DMS53 (cell line): ENCODE data around the gene SERPINB2.

ENCODE experiments used
- DNase-seq: peaks from one replicate; lab custom pipeline; 2025; lab: John Stamatoyannopoulos, UW

SERPINB2 gene, protein sequence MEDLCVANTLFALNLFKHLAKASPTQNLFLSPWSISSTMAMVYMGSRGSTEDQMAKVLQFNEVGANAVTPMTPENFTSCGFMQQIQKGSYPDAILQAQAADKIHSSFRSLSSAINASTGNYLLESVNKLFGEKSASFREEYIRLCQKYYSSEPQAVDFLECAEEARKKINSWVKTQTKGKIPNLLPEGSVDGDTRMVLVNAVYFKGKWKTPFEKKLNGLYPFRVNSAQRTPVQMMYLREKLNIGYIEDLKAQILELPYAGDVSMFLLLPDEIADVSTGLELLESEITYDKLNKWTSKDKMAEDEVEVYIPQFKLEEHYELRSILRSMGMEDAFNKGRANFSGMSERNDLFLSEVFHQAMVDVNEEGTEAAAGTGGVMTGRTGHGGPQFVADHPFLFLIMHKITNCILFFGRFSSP

DNA sequence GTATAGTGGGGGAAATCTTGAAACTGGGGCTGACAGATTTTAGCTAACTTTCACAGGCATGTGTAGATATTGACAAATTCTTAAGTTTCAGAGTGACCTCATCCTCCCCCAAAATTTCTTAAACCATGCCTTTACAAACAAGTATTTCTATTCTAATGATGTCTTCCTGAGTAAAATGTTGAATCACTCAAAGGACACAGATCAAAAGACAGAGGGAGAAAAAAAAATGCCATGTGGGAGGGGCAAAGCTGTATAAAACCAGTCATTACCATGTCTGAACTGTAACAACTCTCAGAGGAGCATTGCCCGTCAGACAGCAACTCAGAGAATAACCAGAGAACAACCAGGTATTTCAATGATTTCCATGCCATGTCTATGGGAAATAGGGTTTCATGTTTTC, at the start of gene SERPINB2:
Gene SERPINB2, plus strand, starts transcription at position 282 of the 400 bp plus-strand sequence. CDS start 3,740 bp downstream, outside the sequence.
- DNase-seq = no peak

DNA sequence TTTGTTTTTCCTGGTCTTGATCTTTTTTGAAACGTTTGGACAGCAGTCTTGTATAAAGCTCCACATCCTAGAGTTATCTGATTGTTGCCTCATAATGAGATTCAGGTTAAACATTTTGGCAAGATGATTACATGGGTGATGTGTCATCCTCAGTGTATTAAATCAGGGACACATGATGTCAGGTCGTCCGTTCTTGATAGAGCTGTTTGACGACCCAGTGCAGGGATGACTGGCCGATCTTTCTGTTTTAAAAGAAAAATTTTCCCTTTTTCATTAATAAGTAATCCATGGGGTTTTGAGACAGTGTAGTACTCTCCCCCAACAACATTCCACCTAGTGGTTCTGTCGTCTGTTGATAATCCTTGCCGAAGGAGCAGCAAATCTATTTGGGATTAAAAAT, 44.5 kb upstream of the SERPINB2 start:
- DNase-seq = no peak

DNA sequence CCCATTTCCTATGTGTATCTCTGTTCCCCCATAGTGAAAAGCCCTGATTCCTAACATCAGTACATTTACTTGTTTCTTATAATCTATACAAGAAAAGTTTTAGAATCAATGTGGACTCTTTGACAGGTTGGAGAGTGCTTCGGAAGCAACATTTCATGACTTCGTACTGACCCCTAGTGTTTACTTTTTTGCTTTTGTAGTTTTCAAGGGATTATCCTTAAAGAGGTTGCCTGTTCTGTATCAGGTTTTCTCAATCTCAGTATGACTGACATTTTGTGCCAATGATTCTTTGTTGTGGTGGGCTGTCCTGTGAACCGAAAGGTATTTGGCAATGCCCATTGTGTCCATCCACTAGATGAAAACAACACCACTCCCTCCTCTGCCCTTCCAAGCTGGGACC, 43.3 kb upstream of the SERPINB2 start:
- DNase-seq = peak; percentile 80

DNA sequence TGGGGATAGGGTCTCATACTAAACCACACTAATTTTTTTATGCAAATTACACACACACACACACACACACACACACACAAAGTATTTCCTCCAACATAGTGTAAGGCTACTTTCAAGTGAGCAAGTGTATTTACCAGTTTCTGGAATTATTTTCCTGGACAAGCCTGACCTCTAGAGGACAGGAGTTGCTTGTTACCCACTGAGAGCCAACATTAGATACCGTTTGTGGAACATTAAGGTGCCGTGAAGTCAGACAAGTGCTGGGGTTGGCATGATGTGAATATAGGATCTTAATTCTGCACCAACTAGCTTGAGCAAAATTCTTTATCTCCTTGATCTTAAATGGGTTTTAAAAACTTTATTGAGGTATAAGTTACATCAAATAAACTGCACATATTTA, 39.3 kb upstream of the SERPINB2 start:
- peak; percentile 94 for DNase-seq

DNA sequence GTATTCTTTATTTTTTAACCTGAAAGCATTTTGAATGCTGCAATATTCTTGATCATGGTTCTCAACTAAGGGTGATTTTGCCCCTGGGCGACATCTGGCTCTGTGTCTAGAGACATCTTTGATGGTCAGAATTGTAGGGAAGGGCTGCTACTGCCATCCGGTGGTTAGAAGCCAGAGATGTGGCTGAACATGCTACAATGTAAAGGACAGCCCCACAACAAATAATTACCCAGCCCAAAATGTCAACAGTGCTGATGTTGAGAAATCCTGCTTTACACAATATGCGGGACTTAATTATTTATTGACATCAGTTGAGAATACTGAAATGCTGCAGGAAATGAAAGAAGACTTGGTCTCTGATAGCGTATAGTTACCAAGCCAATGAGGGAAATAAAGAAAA, 37.5 kb upstream of the SERPINB2 start:
- DNase-seq = peak; percentile 87

DNA sequence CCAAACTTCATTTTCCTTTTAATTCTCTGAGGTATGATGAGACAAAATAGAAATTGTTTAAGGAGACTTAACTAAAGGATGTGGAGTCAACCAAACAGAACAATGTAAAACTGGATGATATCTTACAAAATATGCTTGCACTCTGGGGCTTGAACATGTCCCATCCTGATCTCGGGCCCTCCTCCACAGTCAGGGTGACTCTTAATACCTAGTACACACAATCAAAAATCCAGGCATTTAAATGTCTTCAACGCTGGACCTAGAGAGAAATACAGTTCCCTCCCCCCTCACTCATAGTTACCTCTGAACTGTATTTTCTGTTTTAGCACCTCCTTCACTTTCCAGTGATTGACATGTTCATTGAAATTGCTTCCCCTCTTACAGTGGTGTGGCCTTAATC, 36.9 kb upstream of the SERPINB2 start:
- no peak for DNase-seq

DNA sequence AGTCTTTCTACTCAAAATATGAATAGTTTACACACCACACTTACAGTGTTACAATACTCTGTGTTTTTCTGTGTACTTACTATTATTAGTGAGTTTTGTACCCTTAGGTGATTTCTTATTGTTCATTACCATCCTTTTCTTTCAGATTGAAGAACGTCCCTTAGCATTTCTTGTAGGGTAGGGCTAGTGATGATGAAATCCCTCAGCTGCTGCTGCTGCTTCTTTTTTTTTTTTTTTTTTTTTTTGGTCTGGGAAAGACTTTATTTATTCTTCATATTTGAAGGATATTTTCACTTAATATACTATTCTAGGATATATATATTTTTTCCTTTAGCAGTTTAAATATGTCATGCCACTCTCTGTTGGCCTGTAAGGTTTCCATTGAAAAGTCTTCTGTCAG, 29.0 kb upstream of the SERPINB2 start:
- no peak for DNase-seq

DNA sequence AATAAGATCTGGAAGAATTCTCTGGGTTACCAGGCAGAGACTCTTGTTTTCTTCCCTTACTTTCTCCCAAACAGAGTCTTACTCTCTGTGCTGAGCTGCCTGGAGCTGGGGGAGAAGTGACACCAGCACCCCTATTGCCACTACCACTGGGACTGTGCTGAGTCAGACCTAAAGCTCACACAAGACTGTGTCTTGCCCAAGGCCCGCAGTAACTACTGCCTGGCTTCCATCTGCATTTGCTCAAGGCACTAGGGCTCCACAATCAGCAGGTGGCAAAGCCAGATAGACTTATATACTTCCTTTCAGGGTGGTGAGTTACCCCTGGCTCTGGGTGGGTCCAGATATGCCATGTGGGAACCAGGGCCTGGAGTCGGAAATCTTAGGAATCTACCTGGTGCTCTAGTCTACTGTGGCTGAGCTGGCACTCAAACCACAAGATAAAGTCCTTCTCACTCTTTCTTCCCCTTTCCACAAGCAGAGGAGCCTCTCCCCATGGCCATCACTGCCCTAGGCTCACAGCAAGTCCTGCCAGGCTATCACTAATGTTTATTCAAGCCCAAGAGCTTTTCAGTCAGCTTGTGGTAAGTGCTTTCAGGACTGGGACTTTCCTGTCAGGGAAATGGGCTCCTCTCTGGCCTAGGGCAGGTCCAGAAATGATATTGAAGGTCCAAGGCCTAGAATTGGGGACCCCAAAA, 27.6 kb upstream of the SERPINB2 start:
- DNase-seq = no peak

DNA sequence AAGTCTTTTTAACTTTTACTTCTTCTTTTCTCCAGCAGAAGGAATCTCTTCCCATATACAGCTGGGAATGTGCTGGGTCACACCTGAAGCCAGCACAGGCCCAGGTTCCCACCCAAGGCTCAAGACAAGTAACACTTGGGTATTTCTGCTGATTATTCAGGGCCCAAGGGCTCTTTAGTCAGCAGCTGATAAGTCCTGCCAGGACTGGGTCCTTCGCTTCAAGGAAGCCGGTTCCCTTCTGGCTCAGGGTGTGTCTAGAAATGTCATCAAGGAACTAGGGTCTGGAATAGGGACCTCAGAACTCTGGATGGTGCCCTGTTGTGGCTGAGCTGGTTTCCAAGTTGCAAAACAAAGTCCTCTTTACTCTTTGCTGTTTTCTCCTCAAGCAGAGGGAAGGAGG, 27.0 kb upstream of the SERPINB2 start:
- no peak for DNase-seq

DNA sequence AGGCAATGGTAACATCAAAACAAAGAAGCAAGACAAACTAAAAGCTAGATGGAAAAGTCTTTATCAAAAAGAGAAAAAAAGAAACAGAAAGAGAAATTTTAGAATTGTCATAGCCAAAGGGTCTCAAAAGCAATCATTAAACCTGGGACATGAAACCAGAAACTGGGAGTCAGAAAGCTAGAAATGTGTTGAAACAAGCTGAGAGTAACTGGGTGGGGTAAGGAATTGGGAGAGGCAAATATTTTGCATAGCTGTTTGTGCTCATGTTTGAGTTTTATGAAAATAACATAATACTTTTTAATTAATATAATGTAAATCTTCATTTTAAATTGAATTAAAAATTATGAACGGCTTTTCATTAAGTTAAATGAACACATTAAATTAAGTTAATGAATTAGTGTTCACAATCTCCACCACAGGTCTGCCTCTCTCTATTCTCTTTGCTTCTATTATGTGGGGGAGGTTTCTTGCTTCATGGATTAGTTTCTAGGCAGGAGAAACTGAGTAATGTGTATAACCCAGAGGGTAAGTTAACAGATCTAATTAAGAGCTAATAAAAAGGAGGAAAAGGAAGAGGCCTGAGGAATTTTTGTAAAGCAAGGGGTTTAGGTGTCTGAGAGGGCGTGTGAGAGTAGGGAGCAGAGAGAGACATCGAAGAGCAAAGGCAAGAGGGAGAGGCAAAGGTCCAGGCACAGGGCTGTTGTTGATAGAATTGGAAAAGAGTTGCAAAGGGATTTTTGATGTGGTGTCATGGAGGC, 20.0 kb upstream of the SERPINB2 start:
- no peak for DNase-seq

DNA sequence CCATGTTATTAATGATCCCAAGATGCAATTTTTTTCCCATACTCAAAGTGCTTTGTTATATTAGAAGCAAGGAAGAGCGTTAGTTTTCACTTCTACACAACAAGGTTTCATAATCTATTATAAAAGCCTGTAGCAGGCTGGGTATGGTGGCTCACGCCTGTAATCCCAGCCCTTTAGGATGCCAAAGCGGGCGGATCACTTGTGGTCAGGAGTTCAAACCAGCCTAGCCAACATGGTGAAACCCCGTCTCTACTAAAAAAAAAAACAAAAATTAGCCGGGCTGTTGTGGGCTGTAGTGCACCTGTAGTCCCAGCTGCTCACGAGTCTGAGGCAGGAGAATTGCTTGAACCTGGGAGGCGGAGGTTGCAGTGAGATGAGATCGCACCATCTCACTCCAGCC, 19.0 kb upstream of the SERPINB2 start:
- DNase-seq = no peak

DNA sequence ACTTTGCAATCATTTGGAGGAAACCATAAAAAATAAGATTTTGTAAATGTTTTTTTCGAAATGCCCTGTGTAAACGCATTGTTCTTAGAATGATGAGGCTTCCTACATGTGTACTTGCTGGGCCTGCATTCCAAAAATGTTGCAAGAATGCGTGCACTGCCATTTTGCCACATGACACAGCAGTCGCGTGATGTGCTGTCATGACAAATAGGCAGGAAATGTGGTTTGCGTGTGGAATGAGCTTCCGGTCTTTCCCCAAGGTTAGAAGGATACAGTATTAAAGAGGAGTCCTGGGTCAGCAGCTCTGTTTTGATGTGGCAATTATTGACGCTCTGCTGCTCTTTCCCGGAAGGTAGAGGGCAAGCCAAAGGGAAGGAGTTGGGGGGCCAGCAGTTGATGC, 18.1 kb upstream of the SERPINB2 start:
- no peak for DNase-seq

DNA sequence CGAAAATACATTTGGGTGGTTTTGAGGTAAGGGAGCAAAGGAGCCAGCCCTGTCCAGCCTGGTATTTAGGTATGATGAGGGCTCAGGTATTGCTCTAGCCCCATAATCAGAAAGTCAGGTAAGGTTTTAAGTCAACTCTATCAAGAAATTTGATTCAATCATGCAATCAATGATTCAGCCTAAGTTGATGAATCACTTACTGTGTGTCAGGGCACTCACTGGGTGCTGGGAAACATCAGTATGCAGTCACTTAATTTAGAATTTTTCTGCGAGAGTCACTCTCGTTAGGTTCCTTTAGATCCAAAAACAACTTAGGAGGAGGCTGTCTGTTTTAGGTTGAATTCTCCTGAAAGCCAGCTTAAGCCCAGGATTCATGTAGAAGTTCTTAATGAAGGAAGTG, 17.7 kb upstream of the SERPINB2 start:
- no peak for DNase-seq

DNA sequence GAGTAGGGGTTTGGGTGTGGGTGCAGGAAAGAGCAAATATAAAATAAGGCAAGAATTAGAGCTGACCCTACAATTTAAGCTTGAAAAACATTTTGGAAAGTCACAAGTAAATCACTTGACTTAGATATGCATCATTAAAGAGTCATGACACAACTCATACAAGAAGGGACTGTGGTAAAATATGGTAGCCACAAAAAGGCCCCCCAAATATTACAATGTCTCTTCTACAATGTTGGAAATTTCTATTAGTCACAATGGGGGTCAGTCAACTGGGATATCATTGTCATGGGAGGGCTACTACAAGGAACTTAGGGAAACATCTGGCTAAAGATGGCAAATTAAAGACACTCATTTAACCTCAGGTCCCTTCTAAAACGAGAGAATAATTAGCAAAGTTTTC, 15.7 kb upstream of the SERPINB2 start:
- no peak for DNase-seq

DNA sequence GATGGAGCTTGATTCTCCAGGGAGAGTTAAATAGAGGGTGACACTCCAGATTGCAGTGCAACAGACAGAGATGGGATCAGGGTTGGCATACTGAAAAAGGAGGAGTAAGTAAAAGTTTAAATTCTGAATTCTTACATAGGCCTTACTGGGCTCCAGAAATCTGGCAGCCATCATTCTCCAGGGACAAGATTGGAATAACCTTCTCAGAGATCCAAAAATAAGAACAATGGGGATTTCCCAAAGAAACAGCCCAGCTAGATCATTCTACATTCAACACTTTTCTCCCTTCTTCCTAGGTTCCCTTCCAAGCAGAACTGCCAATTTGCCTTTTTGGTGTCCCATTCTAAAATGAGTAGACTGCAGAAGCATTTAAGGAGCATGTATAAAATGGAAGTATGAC, 14.9 kb upstream of the SERPINB2 start:
- DNase-seq = no peak

DNA sequence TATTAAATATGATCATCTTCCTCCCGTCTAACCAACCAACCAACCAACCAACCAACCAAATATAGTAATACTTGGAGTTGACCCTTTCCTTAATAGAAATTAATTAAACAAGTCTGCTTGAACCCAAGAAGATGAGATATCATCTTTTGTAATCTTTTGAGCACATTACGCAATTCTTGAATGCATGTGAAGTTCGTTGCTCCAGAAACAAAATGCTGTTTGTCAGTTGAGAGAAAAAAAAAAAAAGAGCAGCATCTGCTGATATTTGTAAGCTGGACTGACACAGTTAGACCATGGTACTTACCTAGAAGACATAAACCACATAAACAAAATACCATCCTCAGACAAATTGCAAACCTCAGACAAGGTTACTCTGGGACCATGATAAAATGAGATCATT, 9.2 kb upstream of the SERPINB2 start:
- no peak for DNase-seq

DNA sequence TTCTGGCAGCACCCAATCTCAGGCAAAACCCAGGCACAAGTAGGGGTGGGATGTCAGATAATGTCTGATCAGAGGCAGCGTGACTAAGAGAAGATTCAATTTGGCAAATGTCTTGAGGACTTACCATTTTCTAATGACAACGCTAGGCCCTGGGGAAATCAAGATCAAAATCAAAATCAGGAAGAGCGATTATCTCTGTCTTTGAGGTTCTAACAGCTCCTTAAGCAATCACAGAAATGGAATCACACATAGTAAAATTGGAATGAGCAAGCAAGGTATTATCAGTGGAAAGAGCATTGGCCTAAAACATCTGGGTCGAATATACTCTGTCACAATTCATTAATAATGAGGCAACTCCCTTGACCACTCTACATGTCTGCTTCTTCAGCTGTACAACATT, 8.6 kb upstream of the SERPINB2 start:
- DNase-seq = no peak

DNA sequence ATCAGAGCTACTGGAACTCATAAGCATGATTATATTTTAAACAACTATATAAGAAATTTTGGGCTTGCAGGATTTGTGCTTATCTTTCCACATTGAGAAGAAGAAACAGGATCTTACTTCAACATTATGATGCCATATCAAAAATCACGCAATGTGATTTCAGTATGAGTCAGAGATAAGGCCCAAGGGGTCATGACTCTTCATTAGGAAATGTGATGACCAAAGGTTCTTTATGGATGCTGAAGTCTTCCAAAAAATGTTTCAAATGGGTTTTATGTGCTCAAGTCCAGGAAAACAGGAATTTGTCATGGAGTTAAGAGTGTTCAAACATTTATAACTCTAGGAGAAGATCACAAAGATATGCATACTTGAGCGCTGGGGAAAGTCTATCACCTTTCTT, 7.8 kb upstream of the SERPINB2 start:
- no peak for DNase-seq

DNA sequence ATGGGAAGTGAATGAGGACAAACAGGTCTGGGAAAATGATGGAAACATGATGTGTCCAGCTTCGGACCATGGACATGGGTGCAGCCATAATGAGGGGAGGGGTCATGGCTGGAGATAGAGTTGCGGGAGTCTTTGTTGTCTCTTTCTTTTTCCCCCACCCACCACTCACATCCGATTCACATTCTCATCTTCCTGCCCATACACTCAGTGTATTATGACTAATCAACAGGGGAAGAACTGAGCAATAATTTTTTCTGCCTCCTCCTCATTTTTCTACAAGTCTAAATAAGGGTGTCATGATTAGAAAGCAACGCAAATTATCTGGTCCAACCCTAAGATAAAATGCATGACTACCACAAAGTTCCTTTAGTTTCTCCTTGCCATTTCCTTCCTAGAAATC, 5.7 kb upstream of the SERPINB2 start:
- DNase-seq = no peak

DNA sequence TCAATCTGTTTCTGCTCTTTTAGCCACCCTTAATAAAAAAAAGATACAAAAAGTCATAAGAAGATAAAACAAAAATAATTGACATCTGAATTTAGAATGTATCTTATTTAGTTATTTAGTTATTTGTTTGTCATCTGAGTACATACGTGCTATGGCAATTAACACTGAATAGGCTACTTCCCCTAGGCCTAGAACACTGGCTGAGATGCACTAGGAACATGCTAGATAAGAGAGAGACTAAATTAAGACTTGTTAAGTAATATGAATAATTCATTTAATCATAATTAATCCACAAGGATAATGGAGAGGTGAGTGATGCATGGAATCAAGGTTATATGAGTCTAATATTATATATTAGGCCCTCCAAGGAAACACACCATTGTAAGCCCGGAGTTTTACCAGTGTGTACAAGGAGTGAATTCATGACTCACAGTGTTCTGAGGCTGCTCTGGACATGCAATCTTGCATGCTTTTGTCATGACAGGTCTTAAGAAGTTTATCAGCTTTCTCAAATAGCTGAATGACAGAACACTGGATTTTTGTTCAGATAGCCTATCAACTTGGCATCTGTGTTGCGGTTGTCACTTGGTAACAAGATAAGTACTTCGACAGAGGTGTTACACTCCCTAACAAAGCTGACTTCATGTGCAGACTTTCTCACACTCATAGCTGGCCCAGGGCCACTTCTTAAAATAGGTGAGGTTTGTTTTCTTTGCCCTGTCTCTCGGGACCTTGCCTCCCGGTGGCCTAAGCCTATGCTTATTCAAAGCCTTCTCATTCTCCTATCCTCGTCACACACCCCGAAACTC, 5.0 kb upstream of the SERPINB2 start:
- DNase-seq = no peak

DNA sequence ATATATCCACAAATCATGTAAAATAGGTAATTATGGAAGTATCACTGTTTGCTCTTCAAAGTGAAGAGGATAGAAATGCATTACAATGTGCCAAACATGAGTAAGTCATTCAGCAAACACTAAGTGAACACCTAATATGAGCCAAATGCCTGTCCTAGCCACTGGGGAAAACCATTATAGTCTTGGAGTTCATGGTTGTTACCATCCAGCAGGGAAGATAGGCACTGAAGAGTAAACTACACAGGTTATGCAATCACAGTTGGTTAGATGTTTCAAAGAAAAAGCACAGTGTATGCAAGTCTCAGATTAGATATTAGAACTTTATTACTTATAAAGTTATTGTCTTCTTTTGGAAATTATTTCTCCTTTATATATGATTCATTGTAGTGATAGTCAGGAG, 3.9 kb upstream of the SERPINB2 start:
- DNase-seq = no peak
